Thoracic aorta (tissue), 2 donors: Measurements from ENCODE around the gene TOX3. TPM values are rescaled to one million over a fixed set of nuclear protein-coding genes. Genes with fewer than 3 reads are reported as not detected.

Experiments
- ATAC-seq: fragments of 150-250 bp; one replicate; pipeline ENCODE4 v1.8.0; 2017; ENCODE audit warnings: low read depth; ENCODE audit not compliant: insufficient number of reproducible peaks, low FRiP score
- DNase-seq: peaks from one replicate; pipeline ENCODE4 v3.0.0-alpha.2; 2020; ENCODE audit warnings: low spot score
- H3K27ac ChIP-seq, 2 donors: fragments of 200-600 bp; sonication (generic); 1 replicate in 1 of 2; 2 replicates in 1 of 2; pipeline ENCODE4 v1.5.1; 2016; ENCODE audit warnings: mild to moderate bottlenecking in 2 of 2, moderate library complexity in 2 of 2
- H3K27me3 ChIP-seq: fragments of 200-600 bp; sonication (generic); replicated peaks from 2 replicates; pipeline ENCODE4 v1.6.0; 2016; ENCODE audit warnings: mild to moderate bottlenecking; ENCODE audit not compliant: insufficient read depth
- H3K36me3 ChIP-seq: fragments of 200-600 bp; sonication (generic); one replicate; pipeline ENCODE4 v1.5.1; 2016
- H3K4me1 ChIP-seq, 2 donors: fragments of 200-600 bp; sonication (generic); 1 replicate in 1 of 2; 2 replicates in 1 of 2; pipeline versions ENCODE4 v1.5.1 to v1.6.0; 2016; ENCODE audit warnings: low read depth in 2 of 2, mild to moderate bottlenecking in 1 of 2; ENCODE audit not compliant: control insufficient read depth in 1 of 2
- H3K4me3 ChIP-seq: fragments of 200-600 bp; sonication (generic); 2 replicates; pipeline ENCODE4 v1.5.1; 2016; ENCODE audit warnings: mild to moderate bottlenecking
- H3K9me3 ChIP-seq: fragments of 200-600 bp; sonication (generic); 2 replicates; pipeline ENCODE4 v1.5.1; 2016
- CTCF ChIP-seq: fragments of 200-600 bp; sonication (generic); IDR thresholded peaks from one replicate; pipeline ENCODE4 v1.5.1; 2019; ENCODE audit warnings: antibody characterized with exemption
- total RNA-seq, 2 donors: library from RNA; depleted of rRNA; stranded (reverse); fragments of >200 nt; gene quantifications; one replicate each; pipeline versions ENCODE4 v1.1.0 to v1.2.3, GENCODE V29; 2016

TOX3 gene
- total RNA-seq, 2 donors from 2014 or later = not detected

GRCh38 chr16:52476111-52476510, 70.8 kb downstream of the TOX3 start:
- no peaks in the 10 kb centered on the region for H3K36me3 ChIP-seq
- no peak overlapping the region for H3K27ac ChIP-seq
- no peak overlapping the region for H3K4me3 ChIP-seq
- TF ChIP-seq CTCF = no peak
- DNase-seq (no peak), ATAC-seq (no peak)
- no peaks in the 10 kb centered on the region for H3K4me1 ChIP-seq
- H3K27me3 ChIP-seq = no peaks in the 10 kb centered on the region
- H3K9me3 ChIP-seq = no peaks in the 10 kb centered on the region

GRCh38 chr16:52474679-52475078, 72.3 kb downstream of the TOX3 start:
- no peaks in the 10 kb centered on the region for H3K36me3 ChIP-seq
- no peaks in the 10 kb centered on the region for H3K27me3 ChIP-seq
- DNase-seq (no peak), ATAC-seq (no peak)
- no peaks in the 10 kb centered on the region for H3K9me3 ChIP-seq
- no peak for TF ChIP-seq CTCF
- no peaks in the 10 kb centered on the region for H3K4me1 ChIP-seq
- H3K27ac ChIP-seq = no peak overlapping the region
- no peak overlapping the region for H3K4me3 ChIP-seq

GRCh38 chr16:52473096-52473495, 73.8 kb downstream of the TOX3 start:
- Histone ChIP-seq H3K9me3 (no peaks in the 10 kb centered on the region), H3K4me3 (no peak overlapping the region), H3K27me3 (no peaks in the 10 kb centered on the region), H3K4me1 (no peaks in the 10 kb centered on the region), H3K27ac (no peak overlapping the region), H3K36me3 (no peaks in the 10 kb centered on the region)
- DNase-seq (no peak), ATAC-seq (no peak)
- no peak for TF ChIP-seq CTCF

GRCh38 chr16:52471650-52472370, 75.1 kb downstream of the TOX3 start:
- DNase-seq = no peak

GRCh38 chr16:52470585-52470984, 76.4 kb downstream of the TOX3 start:
- Histone ChIP-seq H3K4me1 (no peaks in the 10 kb centered on the region), H3K9me3 (no peaks in the 10 kb centered on the region), H3K27me3 (no peaks in the 10 kb centered on the region), H3K4me3 (no peak overlapping the region), H3K27ac (no peak overlapping the region), H3K36me3 (no peaks in the 10 kb centered on the region)
- ATAC-seq (no peak), DNase-seq (no peak)
- no peak for TF ChIP-seq CTCF

More at GRCh38 chr16:52471650-52472370, 75.1 kb downstream of the TOX3 start:
- no peak for TF ChIP-seq CTCF
- Histone ChIP-seq H3K9me3 (no peaks in the 10 kb centered on the region), H3K4me1 (no peaks in the 10 kb centered on the region), H3K4me3 (no peak overlapping the region), H3K27me3 (no peaks in the 10 kb centered on the region), H3K27ac (no peak overlapping the region), H3K36me3 (no peaks in the 10 kb centered on the region)
- ATAC-seq = no peak
